ENCODE data around the gene ACADS.

- TF ChIP-seq POLR2AphosphoS5 (IDR thresholded peaks at IDR 0.05; ENCODE audit: borderline replicate concordance, low read depth, low read length) (no peak), EZH2 (IDR thresholded peaks at IDR 0.05) (no peak), FOXP2 (optimal IDR thresholded peaks at IDR 0.05; ENCODE audit: control extremely low read depth, extremely low read length, insufficient read depth) (no peak)
These were observed 13.0 kb upstream of the ACADS start for GRCh38 chr12:120712610-120713009.

All from SK-N-MC (cell line).